GM18526 (cell line): ENCODE measurements around the gene RABEPK.

Experiments used
- POLR2A ChIP-seq: IDR thresholded peaks from 3 replicates; pipeline ENCODE4 v1.6.1; 2011; ENCODE audit not compliant: insufficient read length; ENCODE audit errors: extremely low read depth

Gene RABEPK

DNA sequence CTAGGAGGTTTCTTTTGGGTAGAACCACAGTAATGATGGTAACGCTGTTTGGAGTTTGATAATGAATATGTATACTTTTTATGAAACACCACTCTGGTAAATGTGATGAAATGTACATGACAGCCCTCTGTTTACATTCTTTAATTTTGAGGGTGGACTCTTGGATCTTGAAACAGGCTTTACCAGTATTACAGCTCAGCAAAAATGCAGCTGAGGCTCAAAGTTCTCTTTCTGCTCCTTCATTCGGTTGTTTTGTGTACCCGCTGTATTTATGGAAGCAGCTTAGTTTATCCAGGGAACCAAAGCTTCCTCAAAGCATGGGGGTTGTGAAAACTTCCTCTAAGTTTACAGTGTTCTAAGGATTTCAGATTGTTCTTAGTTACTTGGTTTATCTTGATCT lies 72.4 kb downstream of the RABEPK start:
- TF ChIP-seq POLR2A: no peak

DNA sequence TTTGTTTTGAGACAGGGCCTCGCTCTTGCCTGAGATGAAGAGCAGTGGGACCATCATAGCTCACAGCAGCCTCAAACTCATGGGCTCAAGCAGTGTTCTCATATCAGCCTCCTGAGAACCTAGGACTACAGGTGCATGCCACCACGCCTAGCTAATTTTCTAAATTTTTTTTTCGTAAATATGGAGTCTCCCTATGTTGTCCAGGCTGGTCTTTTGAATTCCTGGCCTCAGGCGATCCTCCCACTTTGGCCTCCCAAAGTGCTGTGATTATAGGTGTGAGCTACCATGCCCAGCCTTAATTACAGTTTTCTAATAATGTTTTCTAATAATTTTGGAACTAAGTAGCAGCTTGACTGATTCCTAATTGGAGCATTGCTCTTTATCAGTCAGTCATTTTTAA lies 76.4 kb downstream of the RABEPK start:
- no peak for TF ChIP-seq POLR2A

DNA sequence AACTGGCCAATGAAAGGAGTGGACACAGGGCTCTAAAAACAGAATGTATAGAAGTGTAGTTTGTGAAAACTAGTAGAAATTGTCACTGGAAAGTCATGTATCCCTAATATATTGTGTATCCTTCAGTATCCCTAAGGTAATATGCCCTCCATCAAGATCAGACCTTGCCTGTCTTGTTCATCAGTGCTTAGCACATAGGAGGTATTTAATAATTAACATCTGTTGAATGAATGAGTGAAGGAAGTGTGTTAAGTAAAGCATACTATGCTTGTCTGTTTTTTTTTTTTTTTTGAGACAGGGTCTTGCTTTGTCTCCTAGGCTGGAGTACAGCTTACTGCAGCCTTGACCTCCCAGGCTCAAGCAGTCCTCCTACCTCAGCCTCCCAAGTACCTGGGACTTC lies 77.1 kb downstream of the RABEPK start:
- TF ChIP-seq POLR2A: no peak

DNA sequence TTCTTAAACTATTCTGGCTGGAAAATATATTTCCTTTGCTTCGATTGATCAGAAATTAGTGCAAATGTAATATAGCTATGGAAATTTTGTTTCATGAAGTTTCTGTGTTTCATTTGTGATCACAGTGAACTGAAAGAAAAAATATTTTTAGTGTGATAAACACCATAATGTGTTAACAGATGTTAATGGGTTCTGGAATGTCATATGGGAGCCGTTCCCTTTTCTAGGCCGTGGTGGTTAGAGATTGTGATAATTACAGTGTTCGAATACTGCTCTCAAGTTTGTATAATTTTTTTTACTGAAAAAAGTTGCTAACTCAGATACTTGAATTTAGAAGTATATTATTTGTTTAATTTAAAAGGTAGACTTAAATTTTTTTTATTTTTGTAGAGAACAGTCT lies 80.6 kb downstream of the RABEPK start:
- no peak for TF ChIP-seq POLR2A
